ENCODE data around the gene PSMD12.

GRCh38 chr17:67414130-67414529 is 47.8 kb upstream of the PSMD12 start:
- TF ChIP-seq CTCF (conservative IDR thresholded peaks at IDR 0.05 in 1 of 2, IDR thresholded peaks at IDR 0.05 in 1 of 2; ENCODE audit: low read depth in 1 of 2, low read length in 2 of 2) (no peak), EZH2 (IDR thresholded peaks at IDR 0.05; ENCODE audit: low read length, missing control alignments) (no peak)

Measured in fibroblast of lung (primary cell).